GM18909 (cell line): Measurements from ENCODE around the gene CAPN8.

Experiments used
- ATAC-seq: cut with Tn5 transposase; IDR thresholded peaks from one replicate; pipeline ENCODE4 v1.9.1; 2021; ENCODE audit warnings: mild to moderate bottlenecking; ENCODE audit not compliant: unreplicated experiment, poor library complexity

The CAPN8 gene

GRCh38 chr1:223620297-223620897, 45.1 kb downstream of the CAPN8 start:
- ATAC-seq = no peak

- ATAC-seq = no peak
Measured at GRCh38 chr1:223618680-223619079, 46.8 kb downstream of the CAPN8 start.

- no peak for ATAC-seq
Measured at GRCh38 chr1:223617323-223618070, 48.0 kb downstream of the CAPN8 start.

- no peak for ATAC-seq
Measured at GRCh38 chr1:223616586-223616985, 48.9 kb downstream of the CAPN8 start.

GRCh38 chr1:223611936-223612335, 53.6 kb downstream of the CAPN8 start:
- no peak for ATAC-seq

GRCh38 chr1:223609977-223610376, 55.5 kb downstream of the CAPN8 start:
- ATAC-seq = no peak

GRCh38 chr1:223609066-223609465, 56.4 kb downstream of the CAPN8 start:
- ATAC-seq = no peak

GRCh38 chr1:223558512-223558911, 107.0 kb downstream of the CAPN8 start:
- ATAC-seq = no peak

GRCh38 chr1:223557130-223557475, 108.4 kb downstream of the CAPN8 start:
- ATAC-seq = no peak

GRCh38 chr1:223556414-223557129, 108.9 kb downstream of the CAPN8 start:
- ATAC-seq = peak; percentile 84

- ATAC-seq = no peak
Measured at GRCh38 chr1:223553957-223554356, 111.5 kb downstream of the CAPN8 start.

GRCh38 chr1:223551610-223552009, 113.9 kb downstream of the CAPN8 start:
- ATAC-seq = no peak

GRCh38 chr1:223549740-223550139, 115.8 kb downstream of the CAPN8 start:
- ATAC-seq = no peak

GRCh38 chr1:223547316-223548114, 118.0 kb downstream of the CAPN8 start:
- no peak for ATAC-seq

- ATAC-seq = no peak
Measured at GRCh38 chr1:223545343-223545742, 120.2 kb downstream of the CAPN8 start.

- no peak for ATAC-seq
Measured at GRCh38 chr1:223543560-223543959, 121.9 kb downstream of the CAPN8 start.

GRCh38 chr1:223542831-223543230, 122.7 kb downstream of the CAPN8 start:
- no peak for ATAC-seq

GRCh38 chr1:223540485-223541106, 124.9 kb downstream of the CAPN8 start:
- ATAC-seq = no peak

- ATAC-seq = no peak
Measured at GRCh38 chr1:223539750-223540149, 125.8 kb downstream of the CAPN8 start.

- no peak for ATAC-seq
Measured at GRCh38 chr1:223538981-223539380, 126.5 kb downstream of the CAPN8 start.
